ENCODE measurements around the gene NRG3. TPM values are rescaled to one million over a fixed set of nuclear protein-coding genes. Genes with fewer than 3 reads are reported as not detected.

The NRG3 gene
- total RNA-seq, 1 donor from 2014 or later: 8.2 TPM

DNA sequence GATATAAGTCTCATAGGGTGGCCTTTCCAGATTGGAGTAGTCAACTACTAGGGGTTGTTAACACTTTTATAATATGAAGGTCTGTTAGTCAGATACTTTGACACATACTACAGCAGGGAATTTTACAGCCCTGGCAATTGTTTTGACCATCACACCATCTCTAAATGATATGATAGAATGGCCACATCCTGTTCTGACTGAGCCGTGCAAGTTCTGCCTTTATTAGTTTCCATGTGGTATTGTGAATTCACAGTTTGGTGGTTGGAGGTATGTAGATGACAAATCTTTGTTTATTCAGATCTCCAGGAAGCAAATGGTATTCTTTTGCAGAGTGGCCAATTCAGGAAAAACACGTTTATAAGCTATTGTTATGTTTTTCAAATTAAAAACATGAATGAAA is 83.0 kb downstream of the NRG3 start:
- peaks cover under 1% of the 10 kb centered on the region for H3K27me3 Mint-ChIP-seq (ENCODE audit: unreplicated experiment)
- no peak for TF ChIP-seq CTCF (IDR thresholded peaks at IDR 0.05; ENCODE audit: unreplicated experiment)
- H3K4me1 Mint-ChIP-seq (ENCODE audit: unreplicated experiment): peaks cover 39% of the 10 kb centered on the region
- H3K27ac Mint-ChIP-seq (ENCODE audit: unreplicated experiment): peak overlapping the region; percentile 36
- H3K4me3 Mint-ChIP-seq (ENCODE audit: unreplicated experiment): no peak overlapping the region
- DNase-seq (ENCODE audit: low spot score): no peak
- no peaks in the 10 kb centered on the region for H3K9me3 Mint-ChIP-seq (ENCODE audit: unreplicated experiment)
- no peaks in the 10 kb centered on the region for H3K36me3 Mint-ChIP-seq (ENCODE audit: low read depth, unreplicated experiment)

- Mint-ChIP-seq H3K27ac (ENCODE audit: unreplicated experiment) (no peak overlapping the region), H3K4me1 (ENCODE audit: unreplicated experiment) (peaks cover 30% of the 10 kb centered on the region), H3K27me3 (ENCODE audit: unreplicated experiment) (no peaks in the 10 kb centered on the region), H3K36me3 (ENCODE audit: low read depth, unreplicated experiment) (no peaks in the 10 kb centered on the region), H3K4me3 (ENCODE audit: unreplicated experiment) (no peak overlapping the region), H3K9me3 (ENCODE audit: unreplicated experiment) (no peaks in the 10 kb centered on the region)
- DNase-seq (ENCODE audit: low spot score): no peak
- TF ChIP-seq CTCF (IDR thresholded peaks at IDR 0.05; ENCODE audit: unreplicated experiment): no peak
Observed at GRCh38 chr10:81959016-81959415, 84.0 kb downstream of the NRG3 start.

- no peak for TF ChIP-seq CTCF (IDR thresholded peaks at IDR 0.05; ENCODE audit: unreplicated experiment)
- Mint-ChIP-seq H3K36me3 (ENCODE audit: low read depth, unreplicated experiment) (no peaks in the 10 kb centered on the region), H3K4me1 (ENCODE audit: unreplicated experiment) (peaks cover 24% of the 10 kb centered on the region), H3K4me3 (ENCODE audit: unreplicated experiment) (no peak overlapping the region), H3K27ac (ENCODE audit: unreplicated experiment) (peak overlapping the region; percentile 50), H3K27me3 (ENCODE audit: unreplicated experiment) (no peaks in the 10 kb centered on the region), H3K9me3 (ENCODE audit: unreplicated experiment) (no peaks in the 10 kb centered on the region)
- DNase-seq (ENCODE audit: low spot score): no peak
Observed at GRCh38 chr10:81961451-81962184, 86.6 kb downstream of the NRG3 start.

DNA sequence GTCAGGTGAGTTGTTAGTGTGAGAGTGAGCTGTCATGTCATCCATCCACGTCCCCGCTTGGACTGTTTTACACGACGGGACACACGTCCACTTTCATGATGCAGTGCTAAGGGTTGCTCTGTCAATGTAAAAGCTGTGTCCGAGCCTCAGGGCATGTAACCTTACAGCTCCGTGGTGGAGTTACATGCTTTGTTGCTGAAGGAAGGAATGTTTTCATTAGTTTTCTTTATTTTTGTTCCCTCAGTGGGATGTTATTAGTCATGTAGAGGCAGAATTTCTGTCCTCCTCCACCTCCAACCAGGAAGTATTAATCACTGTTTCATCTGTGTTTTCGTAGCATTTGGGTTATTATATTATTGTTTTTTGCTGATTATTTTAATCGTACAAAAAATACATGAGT is 88.6 kb downstream of the NRG3 start:
- Mint-ChIP-seq H3K4me3 (ENCODE audit: unreplicated experiment) (no peak overlapping the region), H3K36me3 (ENCODE audit: low read depth, unreplicated experiment) (no peaks in the 10 kb centered on the region), H3K27ac (ENCODE audit: unreplicated experiment) (no peak overlapping the region), H3K4me1 (ENCODE audit: unreplicated experiment) (peaks cover 19% of the 10 kb centered on the region), H3K9me3 (ENCODE audit: unreplicated experiment) (no peaks in the 10 kb centered on the region), H3K27me3 (ENCODE audit: unreplicated experiment) (no peaks in the 10 kb centered on the region)
- TF ChIP-seq CTCF (IDR thresholded peaks at IDR 0.05; ENCODE audit: unreplicated experiment): no peak
- no peak for DNase-seq (ENCODE audit: low spot score)

DNA sequence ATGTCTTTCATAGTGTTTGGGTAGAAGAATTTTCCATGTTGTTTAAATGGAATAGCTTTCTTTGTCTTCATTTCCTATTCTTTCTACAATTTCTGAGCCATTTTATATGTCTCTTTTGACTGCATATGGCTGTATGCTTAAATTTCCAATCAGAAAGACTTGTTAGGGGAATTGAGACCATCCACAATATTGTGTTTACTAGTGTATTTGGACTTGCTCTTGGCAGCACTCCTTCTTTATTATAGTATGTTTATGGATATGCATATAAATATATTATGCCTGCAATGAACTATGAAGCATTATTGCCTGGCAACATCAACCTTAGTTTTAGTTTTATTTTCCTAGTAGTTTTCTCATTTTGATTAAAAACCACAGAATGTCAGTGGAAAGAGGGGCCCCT is 92.7 kb downstream of the NRG3 start:
- no peak for DNase-seq (ENCODE audit: low spot score)
- no peaks in the 10 kb centered on the region for H3K4me1 Mint-ChIP-seq (ENCODE audit: unreplicated experiment)

More for the DNA sequence above, 92.7 kb downstream of the NRG3 start:
- H3K36me3 Mint-ChIP-seq (ENCODE audit: low read depth, unreplicated experiment): no peaks in the 10 kb centered on the region
- TF ChIP-seq CTCF (IDR thresholded peaks at IDR 0.05; ENCODE audit: unreplicated experiment): no peak
- H3K27me3 Mint-ChIP-seq (ENCODE audit: unreplicated experiment): peaks cover 1% of the 10 kb centered on the region
- no peak overlapping the region for H3K4me3 Mint-ChIP-seq (ENCODE audit: unreplicated experiment)
- H3K27ac Mint-ChIP-seq (ENCODE audit: unreplicated experiment): no peak overlapping the region
- no peaks in the 10 kb centered on the region for H3K9me3 Mint-ChIP-seq (ENCODE audit: unreplicated experiment)
